HCT116 (cell line): ENCODE results near the gene NLRP7. TPM values are rescaled to one million over a fixed set of nuclear protein-coding genes. Genes with fewer than 3 reads are reported as not detected.

Experiments
- ATAC-seq: fragments of 200-7000 bp; cut with Tn5 transposase; 2 replicates; pipeline ENCODE4 v1.9.1; 2020; ENCODE audit warnings: mild to moderate bottlenecking, moderate library complexity
- BruUV-seq: library from RNA; stranded (reverse); fragments of 400-500 nt; replicated peaks from 2 replicates; lab custom pipeline; 2021; lab: Mats Ljungman, UMichigan
- CTCF ChIA-PET: fragments of 300-600 bp; sonication (Branson Sonifier 250); formaldehyde crosslinking; loops from one replicate; lab custom pipeline; 2021; ENCODE audit warnings: antibody characterized with exemption; lab: Charles Lee
- POLR2A ChIA-PET: fragments of 300-600, 350-600 bp; sonication (Branson Sonifier 250); formaldehyde crosslinking; loops from one replicate; lab custom pipeline; 2021; ENCODE audit warnings: antibody characterized with exemption; lab: Charles Lee
- RAD21 ChIA-PET, 2 experiments: fragments of 300-600 bp; sonication (Branson Sonifier 250); formaldehyde crosslinking; loops; one replicate each; lab custom pipeline; 2023; ENCODE audit warnings: low total read pairs in 2 of 2; ENCODE audit not compliant: uncharacterized antibody in 2 of 2, unreplicated experiment in 2 of 2, low non-redundant PET in 1 of 2; lab: Charles Lee
- DNase-seq: peaks from one replicate; pipeline ENCODE4 v3.0.0-alpha.2; 2010; ENCODE audit warnings: low read depth, low spot score
- H2AFZ ChIP-seq: fragments of 200-600 bp; shearing (Covaris generic), sonication (generic); 2 replicates; pipeline ENCODE4 v1.6.1; 2017; ENCODE audit warnings: low read depth, mixed run types, mixed read lengths, antibody characterized with exemption, low read length; ENCODE audit not compliant: poor library complexity, severe bottlenecking
- H3K27ac ChIP-seq: 2 replicates; pipeline ENCODE4 v1.5.1; 2012; ENCODE audit warnings: low read depth, low read length
- H3K27me3 ChIP-seq: fragments of 200-600 bp; sonication (generic); 2 replicates; pipeline ENCODE4 v1.6.1; 2016; ENCODE audit warnings: mixed run types, low read length, mixed read lengths; ENCODE audit not compliant: insufficient read depth
- H3K36me3 ChIP-seq, 2 experiments: fragments of 200-500 bp in 1 of 2; fragments of 200-600 bp in 1 of 2; sonication (Bioruptor generic) in 1 of 2; sonication (generic) in 1 of 2; 2 replicates each; pipeline versions ENCODE4 v1.5.1 to v1.6.1; 2014 to 2016; ENCODE audit warnings: low read length in 2 of 2, inconsistent platforms in 1 of 2, mixed read lengths in 1 of 2, mixed run types in 1 of 2; ENCODE audit not compliant: insufficient read depth in 2 of 2, control insufficient read depth in 1 of 2
- H3K4me1 ChIP-seq, 2 experiments: fragments of 200-600 bp in 1 of 2; sonication (generic) in 1 of 2; 2 replicates each; pipeline versions ENCODE4 v1.5.1 to v1.6.1; 2012 to 2017; ENCODE audit warnings: low read length in 2 of 2, inconsistent platforms in 1 of 2, mild to moderate bottlenecking in 1 of 2, mixed read lengths in 1 of 2, mixed run types in 1 of 2, moderate library complexity in 1 of 2; ENCODE audit not compliant: insufficient read depth in 2 of 2, control insufficient read depth in 1 of 2
- H3K4me2 ChIP-seq: fragments of 200-600 bp; sonication (generic); 2 replicates; pipeline ENCODE4 v1.6.1; 2017; ENCODE audit warnings: mixed run types, low read length, mixed read lengths
- H3K4me3 ChIP-seq, 2 experiments: fragments of 200-600 bp in 1 of 2; sonication (generic) in 1 of 2; replicated peaks in 1 of 2; 2 replicates each; pipeline ENCODE4 v1.5.1; 2011 to 2016; ENCODE audit warnings: low read length in 2 of 2, control low read depth in 1 of 2, low read depth in 1 of 2, mild to moderate bottlenecking in 1 of 2, mixed read lengths in 1 of 2, mixed run types in 1 of 2
- H3K79me2 ChIP-seq: fragments of 200-600 bp; sonication (generic); 2 replicates; pipeline ENCODE4 v1.6.1; 2017; ENCODE audit warnings: mild to moderate bottlenecking, mixed run types, low read length, moderate library complexity, mixed read lengths; ENCODE audit not compliant: insufficient read depth
- H3K9ac ChIP-seq: fragments of 200-600 bp; sonication (generic); 2 replicates; pipeline ENCODE4 v1.6.1; 2016; ENCODE audit warnings: low read length, mixed read lengths
- H3K9me2 ChIP-seq: fragments of 200-600 bp; sonication (generic), shearing (Covaris generic); 2 replicates; pipeline ENCODE4 v1.6.1; 2017; ENCODE audit warnings: mixed run types, mild to moderate bottlenecking, moderate library complexity; ENCODE audit not compliant: insufficient read depth
- H3K9me3 ChIP-seq, 2 experiments: fragments of 200-500 bp in 1 of 2; fragments of 200-600 bp in 1 of 2; sonication (Bioruptor generic) in 1 of 2; sonication (generic) in 1 of 2; 2 replicates each; pipeline ENCODE4 v1.6.1; 2014 to 2017; ENCODE audit warnings: low read length in 2 of 2, mixed read lengths in 2 of 2, inconsistent platforms in 1 of 2, low read depth in 1 of 2, mild to moderate bottlenecking in 1 of 2, mixed run types in 1 of 2, moderate library complexity in 1 of 2; ENCODE audit not compliant: control insufficient read depth in 1 of 2, insufficient read depth in 1 of 2
- H4K20me1 ChIP-seq: fragments of 200-600 bp; sonication (generic), shearing (Covaris generic); 2 replicates; pipeline ENCODE4 v1.6.1; 2017; ENCODE audit warnings: mixed run types, mild to moderate bottlenecking, moderate library complexity; ENCODE audit not compliant: insufficient read depth
- CBX3 ChIP-seq: IDR thresholded peaks from 2 replicates; pipeline ENCODE4 v1.6.1; 2012; ENCODE audit warnings: low read depth
- CEBPB ChIP-seq: IDR thresholded peaks from 2 replicates; pipeline ENCODE4 v1.6.1; 2012; ENCODE audit warnings: low read depth
- EGR1 ChIP-seq: IDR thresholded peaks from 2 replicates; pipeline ENCODE4 v1.6.1; 2012; ENCODE audit warnings: low read depth
- ELF1 ChIP-seq: IDR thresholded peaks from 2 replicates; pipeline ENCODE4 v1.6.1; 2012; ENCODE audit warnings: low read depth, borderline replicate concordance
- EZH2 ChIP-seq: fragments of 200-600 bp; sonication (generic); IDR thresholded peaks from 2 replicates; pipeline ENCODE4 v1.6.1; 2017; ENCODE audit warnings: antibody characterized with exemption, mixed run types
- EZH2phosphoT487 ChIP-seq: fragments of 200-600 bp; IDR thresholded peaks from 2 replicates; pipeline ENCODE4 v1.6.1; 2018; ENCODE audit warnings: antibody characterized with exemption, borderline replicate concordance
- FOSL1 ChIP-seq: IDR thresholded peaks from 2 replicates; pipeline ENCODE4 v1.6.1; 2012; ENCODE audit warnings: low read depth
- JUND ChIP-seq: IDR thresholded peaks from 2 replicates; pipeline ENCODE4 v1.6.1; 2012
- POLR2A ChIP-seq: IDR thresholded peaks from 2 replicates; pipeline ENCODE4 v1.7.0; 2011; ENCODE audit warnings: borderline replicate concordance; ENCODE audit not compliant: insufficient read depth, insufficient read length; ENCODE audit errors: extremely low read depth
- POLR2AphosphoS5 ChIP-seq: IDR thresholded peaks from 2 replicates; pipeline ENCODE4 v1.6.1; 2011; ENCODE audit warnings: mild to moderate bottlenecking, low read depth, low read length, moderate library complexity
- SIN3A ChIP-seq: IDR thresholded peaks from 2 replicates; pipeline ENCODE4 v1.6.1; 2012; ENCODE audit warnings: low read depth
- SP1 ChIP-seq: IDR thresholded peaks from 2 replicates; pipeline ENCODE4 v1.6.1; 2012; ENCODE audit warnings: low read depth
- SRF ChIP-seq: IDR thresholded peaks from 2 replicates; pipeline ENCODE4 v1.6.1; 2012; ENCODE audit warnings: low read depth
- TCF7L2 ChIP-seq: IDR thresholded peaks from 2 replicates; pipeline ENCODE4 v1.7.0; 2011; ENCODE audit warnings: borderline replicate concordance, inconsistent platforms; ENCODE audit not compliant: insufficient read depth, insufficient read length; ENCODE audit errors: extremely low read depth
- ZFX ChIP-seq: fragments of 450-650 bp; IDR thresholded peaks from 2 replicates; pipeline ENCODE4 v1.6.1; 2017
- intact Hi-C: fragments of 100-400 bp; cut with micrococcal nuclease; formaldehyde crosslinking; loops from 2 replicates; pipeline ENCODE4 v1.10.0; 2022
- total RNA-seq: library from RNA; stranded (reverse); gene quantifications from one replicate; pipeline ENCODE4 v1.2.1, GENCODE V29; 2021; ENCODE audit not compliant: unreplicated experiment
- TF ChIP-seq, protein P1 (sequence below): IDR thresholded peaks from 2 replicates; pipeline ENCODE4 v1.6.1; 2012
- TF ChIP-seq, protein P2 (sequence below): IDR thresholded peaks from 2 replicates; pipeline ENCODE4 v1.6.1; 2012
- TF ChIP-seq, protein P3 (sequence below): IDR thresholded peaks from 2 replicates; pipeline ENCODE4 v1.6.1; 2011; ENCODE audit warnings: mild to moderate bottlenecking, low read length, moderate library complexity; ENCODE audit not compliant: insufficient replicate concordance; ENCODE audit errors: extremely low read depth
- TF ChIP-seq, protein P4 (sequence below), 3 experiments: fragments of 200-600 bp in 1 of 3; sonication (generic) in 1 of 3; IDR thresholded peaks in 2 of 3; conservative IDR thresholded peaks in 1 of 3; 2 replicates each; pipeline ENCODE4 v1.5.1; 2012 to 2017; ENCODE audit warnings: low read depth in 2 of 3, low read length in 2 of 3, antibody characterized with exemption in 1 of 3, borderline replicate concordance in 1 of 3, control low read depth in 1 of 3, mild to moderate bottlenecking in 1 of 3, mixed read lengths in 1 of 3, mixed run types in 1 of 3, moderate library complexity in 1 of 3; ENCODE audit not compliant: insufficient read depth in 1 of 3
- TF ChIP-seq, protein P5 (sequence below): IDR thresholded peaks from 2 replicates; pipeline ENCODE4 v1.6.1; 2012; ENCODE audit warnings: low read depth

Gene NLRP7
- total RNA-seq, 1 experiment from 2014 or later = not detected

DNA sequence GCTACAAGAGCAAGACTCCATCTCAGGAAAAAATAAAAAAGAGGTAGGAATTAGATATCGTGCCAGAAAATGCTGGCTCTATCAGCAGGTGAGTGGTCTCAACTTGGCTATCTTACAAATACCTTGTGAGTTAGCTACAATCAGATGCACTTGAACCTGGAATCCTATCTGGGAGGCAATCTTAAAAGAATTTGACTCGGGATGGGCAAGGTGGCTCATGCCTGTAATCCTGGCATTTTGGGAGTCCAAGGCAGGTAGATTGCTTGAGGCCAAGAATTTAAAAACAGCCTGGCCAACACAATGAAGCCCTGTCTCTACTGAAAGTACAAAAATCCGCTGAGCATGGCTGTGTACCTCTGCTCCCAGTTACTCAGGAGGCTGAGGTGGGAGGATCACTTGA, 48.2 kb upstream of the NLRP7 start:
- Histone ChIP-seq H3K4me2 (no peak overlapping the region), H3K27ac (no peak overlapping the region), H3K4me1 (no peaks in the 10 kb centered on the region), H4K20me1 (no peaks in the 10 kb centered on the region), H3K9me3 (no peaks in the 10 kb centered on the region), H3K9ac (no peak overlapping the region), H2AFZ (no peak overlapping the region), H3K79me2 (no peaks in the 10 kb centered on the region), H3K27me3 (no peaks in the 10 kb centered on the region), H3K9me2 (no peaks in the 10 kb centered on the region), H3K36me3 (peaks cover 7% of the 10 kb centered on the region in 2 experiments; a peak in 3 of 4 replicates), H3K4me3 (no peak overlapping the region)
- ATAC-seq (no peak), DNase-seq (no peak)
- RAD21 ChIA-PET = no interaction called here
- POLR2A ChIA-PET = no interaction called here
- CTCF ChIA-PET = no interaction called here
- intact Hi-C loops = no loop called here
- TF ChIP-seq, protein P1, sequence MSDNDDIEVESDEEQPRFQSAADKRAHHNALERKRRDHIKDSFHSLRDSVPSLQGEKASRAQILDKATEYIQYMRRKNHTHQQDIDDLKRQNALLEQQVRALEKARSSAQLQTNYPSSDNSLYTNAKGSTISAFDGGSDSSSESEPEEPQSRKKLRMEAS = no peak
- TF ChIP-seq POLR2A (no peak), SP1 (no peak), FOSL1 (no peak), ELF1 (no peak), TCF7L2 (no peak), EGR1 (no peak), EZH2phosphoT487 (no peak), SIN3A (no peak), CEBPB (no peak), CBX3 (no peak), EZH2 (no peak), ZFX (no peak), JUND (no peak), SRF (no peak), POLR2AphosphoS5 (no peak)
- TF ChIP-seq, protein P2, sequence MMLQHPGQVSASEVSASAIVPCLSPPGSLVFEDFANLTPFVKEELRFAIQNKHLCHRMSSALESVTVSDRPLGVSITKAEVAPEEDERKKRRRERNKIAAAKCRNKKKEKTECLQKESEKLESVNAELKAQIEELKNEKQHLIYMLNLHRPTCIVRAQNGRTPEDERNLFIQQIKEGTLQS = no peak
- TF ChIP-seq, protein P3, sequence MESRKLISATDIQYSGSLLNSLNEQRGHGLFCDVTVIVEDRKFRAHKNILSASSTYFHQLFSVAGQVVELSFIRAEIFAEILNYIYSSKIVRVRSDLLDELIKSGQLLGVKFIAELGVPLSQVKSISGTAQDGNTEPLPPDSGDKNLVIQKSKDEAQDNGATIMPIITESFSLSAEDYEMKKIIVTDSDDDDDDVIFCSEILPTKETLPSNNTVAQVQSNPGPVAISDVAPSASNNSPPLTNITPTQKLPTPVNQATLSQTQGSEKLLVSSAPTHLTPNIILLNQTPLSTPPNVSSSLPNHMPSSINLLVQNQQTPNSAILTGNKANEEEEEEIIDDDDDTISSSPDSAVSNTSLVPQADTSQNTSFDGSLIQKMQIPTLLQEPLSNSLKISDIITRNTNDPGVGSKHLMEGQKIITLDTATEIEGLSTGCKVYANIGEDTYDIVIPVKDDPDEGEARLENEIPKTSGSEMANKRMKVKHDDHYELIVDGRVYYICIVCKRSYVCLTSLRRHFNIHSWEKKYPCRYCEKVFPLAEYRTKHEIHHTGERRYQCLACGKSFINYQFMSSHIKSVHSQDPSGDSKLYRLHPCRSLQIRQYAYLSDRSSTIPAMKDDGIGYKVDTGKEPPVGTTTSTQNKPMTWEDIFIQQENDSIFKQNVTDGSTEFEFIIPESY = no peak
- TF ChIP-seq, protein P4, sequence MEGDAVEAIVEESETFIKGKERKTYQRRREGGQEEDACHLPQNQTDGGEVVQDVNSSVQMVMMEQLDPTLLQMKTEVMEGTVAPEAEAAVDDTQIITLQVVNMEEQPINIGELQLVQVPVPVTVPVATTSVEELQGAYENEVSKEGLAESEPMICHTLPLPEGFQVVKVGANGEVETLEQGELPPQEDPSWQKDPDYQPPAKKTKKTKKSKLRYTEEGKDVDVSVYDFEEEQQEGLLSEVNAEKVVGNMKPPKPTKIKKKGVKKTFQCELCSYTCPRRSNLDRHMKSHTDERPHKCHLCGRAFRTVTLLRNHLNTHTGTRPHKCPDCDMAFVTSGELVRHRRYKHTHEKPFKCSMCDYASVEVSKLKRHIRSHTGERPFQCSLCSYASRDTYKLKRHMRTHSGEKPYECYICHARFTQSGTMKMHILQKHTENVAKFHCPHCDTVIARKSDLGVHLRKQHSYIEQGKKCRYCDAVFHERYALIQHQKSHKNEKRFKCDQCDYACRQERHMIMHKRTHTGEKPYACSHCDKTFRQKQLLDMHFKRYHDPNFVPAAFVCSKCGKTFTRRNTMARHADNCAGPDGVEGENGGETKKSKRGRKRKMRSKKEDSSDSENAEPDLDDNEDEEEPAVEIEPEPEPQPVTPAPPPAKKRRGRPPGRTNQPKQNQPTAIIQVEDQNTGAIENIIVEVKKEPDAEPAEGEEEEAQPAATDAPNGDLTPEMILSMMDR (IDR thresholded peaks at IDR 0.05 in 2 of 3, conservative IDR thresholded peaks at IDR 0.05 in 1 of 3; ENCODE audit: borderline replicate concordance in 1 of 3, insufficient read depth in 1 of 3, low read depth in 2 of 3, low read length in 2 of 3) = no peak
- TF ChIP-seq, protein P5, sequence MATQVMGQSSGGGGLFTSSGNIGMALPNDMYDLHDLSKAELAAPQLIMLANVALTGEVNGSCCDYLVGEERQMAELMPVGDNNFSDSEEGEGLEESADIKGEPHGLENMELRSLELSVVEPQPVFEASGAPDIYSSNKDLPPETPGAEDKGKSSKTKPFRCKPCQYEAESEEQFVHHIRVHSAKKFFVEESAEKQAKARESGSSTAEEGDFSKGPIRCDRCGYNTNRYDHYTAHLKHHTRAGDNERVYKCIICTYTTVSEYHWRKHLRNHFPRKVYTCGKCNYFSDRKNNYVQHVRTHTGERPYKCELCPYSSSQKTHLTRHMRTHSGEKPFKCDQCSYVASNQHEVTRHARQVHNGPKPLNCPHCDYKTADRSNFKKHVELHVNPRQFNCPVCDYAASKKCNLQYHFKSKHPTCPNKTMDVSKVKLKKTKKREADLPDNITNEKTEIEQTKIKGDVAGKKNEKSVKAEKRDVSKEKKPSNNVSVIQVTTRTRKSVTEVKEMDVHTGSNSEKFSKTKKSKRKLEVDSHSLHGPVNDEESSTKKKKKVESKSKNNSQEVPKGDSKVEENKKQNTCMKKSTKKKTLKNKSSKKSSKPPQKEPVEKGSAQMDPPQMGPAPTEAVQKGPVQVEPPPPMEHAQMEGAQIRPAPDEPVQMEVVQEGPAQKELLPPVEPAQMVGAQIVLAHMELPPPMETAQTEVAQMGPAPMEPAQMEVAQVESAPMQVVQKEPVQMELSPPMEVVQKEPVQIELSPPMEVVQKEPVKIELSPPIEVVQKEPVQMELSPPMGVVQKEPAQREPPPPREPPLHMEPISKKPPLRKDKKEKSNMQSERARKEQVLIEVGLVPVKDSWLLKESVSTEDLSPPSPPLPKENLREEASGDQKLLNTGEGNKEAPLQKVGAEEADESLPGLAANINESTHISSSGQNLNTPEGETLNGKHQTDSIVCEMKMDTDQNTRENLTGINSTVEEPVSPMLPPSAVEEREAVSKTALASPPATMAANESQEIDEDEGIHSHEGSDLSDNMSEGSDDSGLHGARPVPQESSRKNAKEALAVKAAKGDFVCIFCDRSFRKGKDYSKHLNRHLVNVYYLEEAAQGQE = no peak
- BruUV-seq = no TSS peak
